ENCODE measurements around the gene CAP1. TPM values are rescaled to one million over a fixed set of nuclear protein-coding genes. Genes with fewer than 3 reads are reported as not detected.
A peak's percentile ranks its signal among the peaks of the same experiment; 100 is the strongest.

CAP1 gene
- total and polyA plus RNA-seq, 8 donors = 150 to 501 (median 167) TPM

DNA sequence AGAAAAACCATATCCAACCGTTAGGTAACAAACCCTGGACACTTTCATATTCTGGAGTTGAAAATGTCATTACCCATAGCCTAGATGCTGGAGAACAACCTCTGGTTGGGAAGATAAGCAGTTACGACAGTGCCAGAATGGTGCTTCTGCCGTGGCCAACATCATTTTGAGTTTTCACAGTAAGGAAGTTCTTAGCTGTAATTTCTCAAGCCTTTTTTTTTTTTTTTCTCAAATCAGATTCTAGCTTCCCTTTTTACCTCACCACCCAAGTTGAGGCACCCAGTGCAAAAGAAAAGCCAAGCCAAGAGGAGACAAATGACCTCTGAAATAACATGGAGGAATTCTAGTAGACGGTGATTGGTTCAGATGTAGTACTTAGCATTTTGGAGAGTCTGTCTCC lies 34.7 kb downstream of the CAP1 start:
- intact Hi-C loops (cut with DNase I) = no loop called here
- TF ChIP-seq, protein P1, sequence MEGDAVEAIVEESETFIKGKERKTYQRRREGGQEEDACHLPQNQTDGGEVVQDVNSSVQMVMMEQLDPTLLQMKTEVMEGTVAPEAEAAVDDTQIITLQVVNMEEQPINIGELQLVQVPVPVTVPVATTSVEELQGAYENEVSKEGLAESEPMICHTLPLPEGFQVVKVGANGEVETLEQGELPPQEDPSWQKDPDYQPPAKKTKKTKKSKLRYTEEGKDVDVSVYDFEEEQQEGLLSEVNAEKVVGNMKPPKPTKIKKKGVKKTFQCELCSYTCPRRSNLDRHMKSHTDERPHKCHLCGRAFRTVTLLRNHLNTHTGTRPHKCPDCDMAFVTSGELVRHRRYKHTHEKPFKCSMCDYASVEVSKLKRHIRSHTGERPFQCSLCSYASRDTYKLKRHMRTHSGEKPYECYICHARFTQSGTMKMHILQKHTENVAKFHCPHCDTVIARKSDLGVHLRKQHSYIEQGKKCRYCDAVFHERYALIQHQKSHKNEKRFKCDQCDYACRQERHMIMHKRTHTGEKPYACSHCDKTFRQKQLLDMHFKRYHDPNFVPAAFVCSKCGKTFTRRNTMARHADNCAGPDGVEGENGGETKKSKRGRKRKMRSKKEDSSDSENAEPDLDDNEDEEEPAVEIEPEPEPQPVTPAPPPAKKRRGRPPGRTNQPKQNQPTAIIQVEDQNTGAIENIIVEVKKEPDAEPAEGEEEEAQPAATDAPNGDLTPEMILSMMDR (IDR thresholded peaks at IDR 0.05) = no peak
- peak overlapping the region in 1 of 2 donors; percentile 70 for H3K27ac ChIP-seq
- no peak for ATAC-seq
- peaks cover 6 to 94% of the 10 kb centered on the region in 2 donors for H3K36me3 ChIP-seq
- no peak for DNase-seq
- no peaks in the 10 kb centered on the region for H3K9me3 ChIP-seq
- H3K4me3 ChIP-seq = no peak overlapping the region
- H3K27me3 ChIP-seq = no peaks in the 10 kb centered on the region
- peaks cover 5 to 75% of the 10 kb centered on the region in 2 donors for H3K4me1 ChIP-seq

DNA sequence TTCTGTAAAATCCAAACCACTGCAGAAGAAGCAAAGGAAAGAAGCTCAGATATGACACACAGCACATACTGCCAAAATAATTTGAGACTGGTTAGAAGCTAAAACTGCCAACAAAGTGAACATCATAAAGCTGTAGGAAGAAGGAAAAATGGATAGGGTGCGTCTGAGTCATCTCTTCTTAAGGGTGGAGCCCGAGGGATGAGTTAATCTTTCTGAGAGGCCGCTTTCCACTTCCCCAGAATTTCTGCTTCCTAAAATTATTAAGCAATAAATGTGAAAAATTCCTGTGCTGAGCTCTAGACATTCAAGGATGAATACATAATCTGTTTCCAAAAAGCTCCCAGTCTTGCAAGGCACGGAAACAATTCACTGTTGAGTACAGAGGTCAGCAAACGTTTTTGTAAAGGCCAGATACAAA lies 36.4 kb downstream of the CAP1 start:
- Histone ChIP-seq H3K4me3 (no peak overlapping the region), H3K27me3 (no peaks in the 10 kb centered on the region), H3K4me1 (peaks cover 5 to 87% of the 10 kb centered on the region in 2 donors), H3K9me3 (no peaks in the 10 kb centered on the region), H3K36me3 (peaks cover 0 to 82% of the 10 kb centered on the region in 2 donors), H3K27ac (peak overlapping the region; percentile 45 to 70)
- peak; percentile 62 for ATAC-seq
- intact Hi-C loops (cut with DNase I) = no loop called here
- DNase-seq = no peak
- TF ChIP-seq, protein P1 (IDR thresholded peaks at IDR 0.05) = no peak

DNA sequence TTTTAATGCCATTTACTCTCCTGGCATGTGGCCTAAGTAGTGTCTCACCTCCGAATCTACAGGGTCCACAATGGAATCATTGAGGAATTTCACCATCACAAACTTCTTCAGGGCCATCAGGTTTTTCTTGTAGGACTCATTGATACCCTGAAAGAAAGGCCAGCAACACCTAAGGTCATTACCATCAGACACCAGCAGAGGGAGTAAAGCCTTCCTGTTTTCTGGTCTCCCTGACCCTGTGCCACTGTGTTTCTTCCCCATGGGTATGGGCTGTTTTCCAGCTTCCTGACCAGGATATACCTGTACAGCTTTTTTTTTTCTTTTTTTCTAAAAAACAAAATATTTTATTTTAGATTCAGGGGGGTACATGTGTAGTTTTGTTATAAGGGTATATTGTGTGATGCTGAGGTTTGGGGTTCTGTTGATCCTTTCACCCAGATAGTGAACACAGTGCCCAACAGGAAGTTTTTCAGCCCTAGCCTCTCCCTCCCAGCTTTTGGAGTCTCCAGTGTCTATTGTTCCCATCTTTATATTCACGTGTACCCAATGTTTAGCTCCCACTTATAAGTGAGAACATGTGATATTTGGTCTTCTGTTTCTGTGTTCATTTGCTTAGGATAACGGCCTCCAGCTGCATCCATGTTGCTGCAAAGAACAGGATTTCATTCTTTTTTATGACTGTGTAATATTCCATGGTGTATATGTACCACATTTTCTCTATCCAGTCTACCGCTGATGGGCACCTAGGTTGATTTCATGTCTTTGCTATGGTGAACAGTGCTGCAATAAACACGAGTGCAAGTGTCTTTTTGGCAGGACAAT lies 38.2 kb downstream of the CAP1 start:
- TF ChIP-seq, protein P1 (IDR thresholded peaks at IDR 0.05) = peak; percentile 72 to 78
- DNase-seq = peak in 1 of 4 donors; percentile 36
- intact Hi-C loops (cut with DNase I) = no loop called here

DNA sequence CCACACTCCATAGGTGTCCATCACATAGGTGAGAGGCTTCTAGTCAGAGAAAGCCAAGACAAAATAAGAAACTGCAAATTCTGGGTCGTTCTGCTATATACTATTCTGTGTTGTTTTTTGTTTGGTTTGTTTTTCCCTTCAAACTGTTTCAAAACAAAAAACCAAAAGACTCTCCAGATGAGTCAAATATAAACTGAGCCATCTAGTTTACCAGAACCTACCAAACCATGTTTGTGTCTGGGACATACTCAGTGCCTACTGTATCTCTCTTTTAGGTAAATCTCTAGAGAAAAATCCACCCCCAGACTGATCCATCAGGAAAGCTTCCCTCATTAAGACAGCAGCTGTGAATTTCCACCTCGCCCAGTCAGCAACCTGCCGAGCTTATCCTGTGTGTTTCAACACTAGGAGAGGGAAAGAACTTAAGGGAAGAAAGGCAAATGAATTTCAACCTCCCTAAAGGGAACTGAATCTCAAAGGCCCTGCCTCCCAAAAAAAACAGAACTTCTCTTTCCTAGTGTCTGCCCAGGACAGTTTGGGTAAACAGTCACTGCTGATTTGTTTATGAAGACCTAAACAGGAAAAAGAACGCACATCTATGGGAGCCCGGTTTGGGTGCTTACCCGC lies 39.4 kb downstream of the CAP1 start:
- peaks cover 5 to 79% of the 10 kb centered on the region in 2 donors for H3K4me1 ChIP-seq
- ATAC-seq (no peak), DNase-seq (no peak)
- peak overlapping the region in 1 of 2 donors; percentile 33 for H3K27ac ChIP-seq
- peaks cover 0 to 72% of the 10 kb centered on the region in 2 donors for H3K36me3 ChIP-seq
- H3K9me3 ChIP-seq = no peaks in the 10 kb centered on the region
- H3K4me3 ChIP-seq = no peak overlapping the region
- TF ChIP-seq, protein P1 (IDR thresholded peaks at IDR 0.05) = no peak
- intact Hi-C loops (cut with DNase I) = no loop called here
- H3K27me3 ChIP-seq = no peaks in the 10 kb centered on the region

More for the DNA sequence above, 38.2 kb downstream of the CAP1 start:
- H3K4me3 ChIP-seq = no peak overlapping the region
- H3K27me3 ChIP-seq = no peaks in the 10 kb centered on the region
- peaks cover 5 to 79% of the 10 kb centered on the region in 2 donors for H3K4me1 ChIP-seq
- no peak overlapping the region for H3K27ac ChIP-seq
- peaks cover 0 to 76% of the 10 kb centered on the region in 2 donors for H3K36me3 ChIP-seq
- peak; percentile 75 for ATAC-seq
- H3K9me3 ChIP-seq = no peaks in the 10 kb centered on the region

DNA sequence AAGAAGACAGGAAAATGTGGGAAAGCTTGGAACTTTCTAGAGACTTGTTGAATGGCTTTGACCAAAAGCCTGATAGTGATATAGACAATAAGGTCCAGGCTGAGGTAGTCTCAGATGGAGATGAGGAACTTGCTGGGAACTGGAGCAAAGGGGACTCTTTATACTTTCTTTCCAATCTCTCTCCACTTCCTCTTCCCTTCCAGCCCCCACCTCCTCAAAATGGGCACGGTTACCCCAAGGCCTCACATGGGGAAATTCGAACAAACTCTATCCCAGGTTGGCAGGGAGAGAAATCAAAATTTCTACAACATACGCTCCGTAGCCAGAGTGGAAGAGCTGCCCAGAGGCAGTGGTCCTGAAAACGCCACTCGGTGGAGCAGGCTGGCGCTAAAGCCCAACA lies 41.3 kb downstream of the CAP1 start:
- H3K36me3 ChIP-seq = peaks cover 0 to 69% of the 10 kb centered on the region in 2 donors
- H3K27ac ChIP-seq = no peak overlapping the region
- DNase-seq (no peak), ATAC-seq (no peak)
- intact Hi-C loops (cut with DNase I) = no loop called here
- no peak overlapping the region for H3K4me3 ChIP-seq
- TF ChIP-seq, protein P1 (IDR thresholded peaks at IDR 0.05) = no peak
- peaks cover 0 to 63% of the 10 kb centered on the region in 2 donors for H3K4me1 ChIP-seq
- no peaks in the 10 kb centered on the region for H3K9me3 ChIP-seq
- H3K27me3 ChIP-seq = no peaks in the 10 kb centered on the region

All from left lung (tissue), 10 donors.